ENCODE data around the gene MFSD12.
A peak's percentile ranks its signal among the peaks of the same experiment; 100 is the strongest.

Gene MFSD12

GRCh38 chr19:3494559-3494958, 62.8 kb downstream of the MFSD12 start:
- Histone ChIP-seq H3K4me3 (ENCODE audit: insufficient read length, low read depth) (no peak overlapping the region), H3K27me3 (ENCODE audit: insufficient read depth, insufficient read length) (no peaks in the 10 kb centered on the region), H3K9ac (ENCODE audit: insufficient read length, low read depth) (peak overlapping the region; percentile 50), H3K36me3 (ENCODE audit: insufficient read depth, insufficient read length, low read length) (peaks cover 87% of the 10 kb centered on the region), H3K4me1 (ENCODE audit: insufficient read depth, insufficient read length) (peaks cover 26% of the 10 kb centered on the region), H3K9me3 (ENCODE audit: insufficient read depth, low read length) (no peaks in the 10 kb centered on the region)
- DNase-seq (ENCODE audit: low read depth, low spot score), result no peak
- TF ChIP-seq ZNF274 (IDR thresholded peaks at IDR 0.05; ENCODE audit: low read depth, low read length) (no peak), YY1 (IDR thresholded peaks at IDR 0.05; ENCODE audit: insufficient read depth, insufficient read length) (no peak), SUZ12 (IDR thresholded peaks at IDR 0.05; ENCODE audit: extremely low read depth, insufficient read depth, insufficient read length) (no peak)

Measured in NT2/D1 (cell line).